ENCODE results near the gene ATL3. TPM values are rescaled to one million over a fixed set of nuclear protein-coding genes. Genes with fewer than 3 reads are reported as not detected.

Gene ATL3
- total and polyA plus RNA-seq, 12 donors = 12.3 to 110 (median 66.4) TPM

- H3K27ac ChIP-seq = peak overlapping the region; percentile 87 to 99 (median 97)
- peak overlapping the region; percentile 50 to 100 (median 65) for H3K4me3 ChIP-seq
- no peaks in the 10 kb centered on the region for H3K9me3 ChIP-seq (replicated peaks in 1 of 3)
- H3K27me3 ChIP-seq = no peaks in the 10 kb centered on the region
- H3K36me3 ChIP-seq (replicated peaks in 1 of 2) = no peaks in the 10 kb centered on the region
- TF ChIP-seq, protein P1, sequence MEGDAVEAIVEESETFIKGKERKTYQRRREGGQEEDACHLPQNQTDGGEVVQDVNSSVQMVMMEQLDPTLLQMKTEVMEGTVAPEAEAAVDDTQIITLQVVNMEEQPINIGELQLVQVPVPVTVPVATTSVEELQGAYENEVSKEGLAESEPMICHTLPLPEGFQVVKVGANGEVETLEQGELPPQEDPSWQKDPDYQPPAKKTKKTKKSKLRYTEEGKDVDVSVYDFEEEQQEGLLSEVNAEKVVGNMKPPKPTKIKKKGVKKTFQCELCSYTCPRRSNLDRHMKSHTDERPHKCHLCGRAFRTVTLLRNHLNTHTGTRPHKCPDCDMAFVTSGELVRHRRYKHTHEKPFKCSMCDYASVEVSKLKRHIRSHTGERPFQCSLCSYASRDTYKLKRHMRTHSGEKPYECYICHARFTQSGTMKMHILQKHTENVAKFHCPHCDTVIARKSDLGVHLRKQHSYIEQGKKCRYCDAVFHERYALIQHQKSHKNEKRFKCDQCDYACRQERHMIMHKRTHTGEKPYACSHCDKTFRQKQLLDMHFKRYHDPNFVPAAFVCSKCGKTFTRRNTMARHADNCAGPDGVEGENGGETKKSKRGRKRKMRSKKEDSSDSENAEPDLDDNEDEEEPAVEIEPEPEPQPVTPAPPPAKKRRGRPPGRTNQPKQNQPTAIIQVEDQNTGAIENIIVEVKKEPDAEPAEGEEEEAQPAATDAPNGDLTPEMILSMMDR (IDR thresholded peaks at IDR 0.05) = peak in 3 of 6 experiments; percentile 19 to 39 (median 22)
- peak in 1 of 2 donors; percentile 25 for TF ChIP-seq POLR2A (IDR thresholded peaks at IDR 0.05)
- 2 to 5% (median 3%) methylated on average over 12 to 63 of the region's 63 CpGs for WGBS, 4 donors
- H3K4me1 ChIP-seq (replicated peaks in 1 of 2) = peaks cover 16 to 41% of the 10 kb centered on the region in 2 donors
- intact Hi-C loops (cut with DNase I) = no loop called here
- peak; percentile 48 to 68 (median 62) for DNase-seq
These were observed 499 bp downstream of the ATL3 start for GRCh38 chr11:63670433-63671321.

DNA sequence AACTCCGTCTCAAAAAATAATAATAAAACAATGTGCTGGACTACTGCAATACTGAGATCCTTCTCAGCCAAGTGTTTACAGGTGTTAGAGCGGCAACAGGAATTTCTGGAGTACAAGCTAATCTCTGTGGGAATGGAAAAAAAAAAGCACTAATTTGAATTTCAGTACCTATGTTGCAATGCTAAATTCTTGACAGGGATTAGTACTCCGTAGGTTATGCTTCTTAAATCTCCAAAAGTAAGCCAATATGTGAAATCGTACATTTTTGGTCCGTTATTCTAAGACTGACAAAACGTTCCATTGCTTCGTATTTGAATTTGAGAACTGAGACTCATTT lies 1.1 kb downstream of the ATL3 start:
- DNase-seq = no peak
- H3K36me3 ChIP-seq (replicated peaks in 1 of 2) = no peaks in the 10 kb centered on the region
- intact Hi-C loops (cut with DNase I) = no loop called here
- peak overlapping the region in 3 of 4 donors; percentile 50 to 100 (median 66) for H3K4me3 ChIP-seq
- H3K27me3 ChIP-seq = no peaks in the 10 kb centered on the region
- H3K27ac ChIP-seq = peak overlapping the region in 4 of 5 donors; percentile 3 to 99 (median 98)
- H3K9me3 ChIP-seq (replicated peaks in 1 of 3) = no peaks in the 10 kb centered on the region
- TF ChIP-seq, protein P1 (IDR thresholded peaks at IDR 0.05) = no peak
- 47 to 55% (median 48%) methylated on average over 7 of the region's 7 CpGs for WGBS, 4 donors
- peaks cover 16 to 41% of the 10 kb centered on the region in 2 donors for H3K4me1 ChIP-seq (replicated peaks in 1 of 2)

- DNase-seq = no peak
- H3K4me1 ChIP-seq (replicated peaks in 1 of 2) = peaks cover 16 to 52% of the 10 kb centered on the region in 2 donors
- no peaks in the 10 kb centered on the region for H3K27me3 ChIP-seq
- intact Hi-C loops (cut with DNase I) = no loop called here
- no peaks in the 10 kb centered on the region for H3K9me3 ChIP-seq (replicated peaks in 1 of 3)
- 62 to 71% (median 68%) methylated on average over 3 of the region's 3 CpGs for WGBS, 4 donors
- peak overlapping the region in 3 of 5 donors; percentile 46 to 78 (median 49) for H3K27ac ChIP-seq
- H3K4me3 ChIP-seq = no peak overlapping the region
- no peaks in the 10 kb centered on the region for H3K36me3 ChIP-seq (replicated peaks in 1 of 2)
- TF ChIP-seq, protein P1 (IDR thresholded peaks at IDR 0.05) = no peak
- TF ChIP-seq POLR2A (IDR thresholded peaks at IDR 0.05) = peak in 1 of 2 donors; percentile 52
These were observed 3.0 kb downstream of the ATL3 start for GRCh38 chr11:63667995-63668795.

- Histone ChIP-seq H3K9me3 (replicated peaks in 1 of 3) (no peaks in the 10 kb centered on the region), H3K27ac (peak overlapping the region in 1 of 5 donors; percentile 2), H3K4me1 (replicated peaks in 1 of 2) (peaks cover 16 to 55% of the 10 kb centered on the region in 2 donors), H3K4me3 (no peak overlapping the region), H3K36me3 (replicated peaks in 1 of 2) (no peaks in the 10 kb centered on the region), H3K27me3 (no peaks in the 10 kb centered on the region)
- no peak for TF ChIP-seq POLR2A (IDR thresholded peaks at IDR 0.05)
- TF ChIP-seq, protein P1 (IDR thresholded peaks at IDR 0.05) = no peak
- no peak for DNase-seq
- intact Hi-C loops (cut with DNase I) = no loop called here
- 78 to 86% (median 81%) methylated on average over 4 of the region's 4 CpGs for WGBS, 4 donors
These were observed 4.3 kb downstream of the ATL3 start for GRCh38 chr11:63666874-63667273.

Data from adrenal gland (tissue), 12 donors.